Psoas muscle (tissue), 8 donors: ENCODE data around the gene TMEM200A. TPM values are rescaled to one million over a fixed set of nuclear protein-coding genes. Genes with fewer than 3 reads are reported as not detected.

Source experiments
- ATAC-seq, 4 donors: fragments of 200-7000 bp; cut with Tn5 transposase; one replicate each; pipeline ENCODE4 v1.9.1; 2020; ENCODE audit warnings: moderate library complexity in 3 of 4, mild to moderate bottlenecking in 2 of 4
- DNase-seq, 2 donors: peaks; one replicate each; pipeline ENCODE4 v3.0.0-alpha.2; 2020
- H3K27ac ChIP-seq: fragments of 200-600 bp; one replicate; pipeline ENCODE4 v1.8.0; 2022
- H3K27me3 ChIP-seq, 3 donors: fragments of 200-600 bp in 1 of 3; one replicate each; pipeline versions ENCODE4 v1.6.1 to v1.8.0; 2013 to 2022; ENCODE audit warnings: low read length in 2 of 3, mild to moderate bottlenecking in 2 of 3, moderate library complexity in 1 of 3; ENCODE audit not compliant: insufficient read depth in 3 of 3
- H3K36me3 ChIP-seq, 2 donors: fragments of 200-600 bp in 1 of 2; one replicate each; pipeline versions ENCODE4 v1.6.1 to v1.8.0; 2013 to 2022; ENCODE audit warnings: low read depth in 1 of 2, mild to moderate bottlenecking in 1 of 2, moderate library complexity in 1 of 2; ENCODE audit not compliant: insufficient read depth in 1 of 2
- H3K4me1 ChIP-seq: fragments of 200-600 bp; one replicate; pipeline ENCODE4 v1.8.0; 2022
- H3K4me3 ChIP-seq: fragments of 200-600 bp; one replicate; pipeline ENCODE4 v1.8.0; 2022; ENCODE audit warnings: mild to moderate bottlenecking
- H3K9me3 ChIP-seq: fragments of 200-600 bp; one replicate; pipeline ENCODE4 v1.8.0; 2022
- WGBS, 3 donors: extraction: QIAGEN DNeasy Blood & Tissue Kit; methylation state at CpG; one replicate each; pipeline versions ENCODE4 v1.1.6 to v1.1.7; 2013; 5-methylcytosine and 5-hydroxymethylcytosine counted together
- intact Hi-C, 2 donors: fragments of 100-400 bp; cut with DNase I; formaldehyde crosslinking; loops; one replicate each; pipeline versions ENCODE4 v1.11.0 to v1.14.2; 2022
- polyA plus RNA-seq, 3 donors: library from polyadenylated mRNA; stranded (reverse); fragments of 200-250 nt; gene quantifications; one replicate each; pipeline ENCODE4 v1.2.3, GENCODE V29; 2013
- total RNA-seq, 4 donors: library from RNA; stranded (reverse); fragmentation: NEBNext Ultra II Directional in 2 of 4; extraction: Animal tissue kit (Norgen Biotek cat#: 25700) in 2 of 4; gene quantifications; one replicate each; pipeline versions ENCODE4 v1.2.1 to v1.2.4, GENCODE V29; 2021 to 2023
- TF ChIP-seq, protein P1 (sequence below): fragments of 200-600 bp; IDR thresholded peaks from one replicate; pipeline ENCODE4 v1.8.0; 2022; ENCODE audit warnings: antibody characterized with exemption
- donor health status: healthy with polysubstance abuse.
- donor health status: DM: no; HTN: no; CAD: no; lungs with moderate emphysema.
- donor health status: Bipolar disorder and iron deficiency.
- donor health status: healthy.
- donor health status: DM: yes; HTN: yes; CAD: no.
- donor health status: DM: no; HTN: no; CAD: no.
- donor health status: DM: no; HTN: no; CAD: no.
- donor health status: DM: yes; HTN: yes; CAD: no.

TMEM200A gene
- total and polyA plus RNA-seq, 7 donors = 0.05 to 0.81 (median 0.12) TPM

DNA sequence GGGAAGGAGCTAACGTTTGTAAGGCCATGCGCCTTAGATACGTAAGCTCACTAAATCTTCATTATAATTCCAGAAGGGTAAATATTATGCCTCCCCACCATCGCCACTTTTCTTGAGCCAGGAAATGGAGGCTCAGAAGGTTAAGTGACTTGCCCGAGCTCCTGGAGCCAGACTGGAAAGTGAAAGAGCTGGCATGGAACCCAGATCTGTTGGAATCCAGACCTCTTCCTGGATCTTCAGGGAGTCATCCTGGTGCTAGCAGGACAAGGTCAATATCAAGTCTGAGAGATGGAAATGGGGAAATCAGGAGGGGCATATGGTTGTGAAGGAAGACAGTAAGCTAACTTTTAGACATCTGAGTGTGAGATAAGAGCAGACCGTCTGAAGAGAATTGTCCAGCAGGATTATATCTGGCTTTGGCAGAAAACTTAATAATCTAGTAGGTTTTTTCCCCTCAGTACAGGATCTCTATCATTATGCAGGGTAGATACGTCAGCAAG lies 6.2 kb downstream of the TMEM200A start:
- intact Hi-C loops = no loop called here
- Histone ChIP-seq H3K36me3 (no peaks in the 10 kb centered on the region), H3K4me3 (no peak overlapping the region), H3K27me3 (peaks cover 0 to 22% (median 6%) of the 10 kb centered on the region in 3 donors), H3K9me3 (no peaks in the 10 kb centered on the region), H3K27ac (no peak overlapping the region), H3K4me1 (no peaks in the 10 kb centered on the region)
- ATAC-seq (no peak), DNase-seq (no peak)
- TF ChIP-seq, protein P1, sequence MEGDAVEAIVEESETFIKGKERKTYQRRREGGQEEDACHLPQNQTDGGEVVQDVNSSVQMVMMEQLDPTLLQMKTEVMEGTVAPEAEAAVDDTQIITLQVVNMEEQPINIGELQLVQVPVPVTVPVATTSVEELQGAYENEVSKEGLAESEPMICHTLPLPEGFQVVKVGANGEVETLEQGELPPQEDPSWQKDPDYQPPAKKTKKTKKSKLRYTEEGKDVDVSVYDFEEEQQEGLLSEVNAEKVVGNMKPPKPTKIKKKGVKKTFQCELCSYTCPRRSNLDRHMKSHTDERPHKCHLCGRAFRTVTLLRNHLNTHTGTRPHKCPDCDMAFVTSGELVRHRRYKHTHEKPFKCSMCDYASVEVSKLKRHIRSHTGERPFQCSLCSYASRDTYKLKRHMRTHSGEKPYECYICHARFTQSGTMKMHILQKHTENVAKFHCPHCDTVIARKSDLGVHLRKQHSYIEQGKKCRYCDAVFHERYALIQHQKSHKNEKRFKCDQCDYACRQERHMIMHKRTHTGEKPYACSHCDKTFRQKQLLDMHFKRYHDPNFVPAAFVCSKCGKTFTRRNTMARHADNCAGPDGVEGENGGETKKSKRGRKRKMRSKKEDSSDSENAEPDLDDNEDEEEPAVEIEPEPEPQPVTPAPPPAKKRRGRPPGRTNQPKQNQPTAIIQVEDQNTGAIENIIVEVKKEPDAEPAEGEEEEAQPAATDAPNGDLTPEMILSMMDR = no peak
- 63 to 69% (median 66%) methylated on average over 7 of the region's 7 CpGs for WGBS, 3 donors

- DNase-seq = no peak
- Histone ChIP-seq H3K4me3 (no peak overlapping the region), H3K36me3 (no peaks in the 10 kb centered on the region), H3K4me1 (no peaks in the 10 kb centered on the region), H3K27ac (no peak overlapping the region), H3K27me3 (peaks cover 0 to 14% (median 6%) of the 10 kb centered on the region in 3 donors), H3K9me3 (no peaks in the 10 kb centered on the region)
- ATAC-seq = no peak
- intact Hi-C loops = no loop called here
- WGBS, 3 donors = 92 to 97% (median 96%) methylated on average over 1 of the region's 1 CpG
- TF ChIP-seq, protein P1 = no peak
These were observed 7.0 kb downstream of the TMEM200A start for GRCh38 chr6:130372786-130373185.

DNA sequence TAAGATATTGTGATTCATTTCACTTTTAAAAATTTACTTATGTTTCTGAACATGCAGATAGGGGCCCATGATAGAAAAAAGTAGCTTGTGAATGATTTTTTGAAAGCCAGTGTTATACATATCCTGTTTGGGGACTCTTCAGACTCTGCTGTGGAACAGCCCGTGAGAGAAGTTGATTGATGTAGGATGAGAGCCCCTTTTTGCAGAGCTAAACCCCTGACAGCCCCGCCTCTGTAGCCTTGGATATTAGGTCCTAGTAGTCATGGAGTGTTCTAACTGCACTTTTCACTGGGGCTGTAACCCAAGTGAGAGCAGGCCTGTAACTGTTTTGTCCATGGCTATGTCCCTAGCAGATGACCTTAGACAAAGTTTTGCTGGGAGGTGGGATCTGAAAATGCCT lies 8.2 kb downstream of the TMEM200A start:
- Histone ChIP-seq H3K27me3 (peaks cover 0 to 12% (median 1%) of the 10 kb centered on the region in 3 donors), H3K4me1 (no peaks in the 10 kb centered on the region), H3K4me3 (no peak overlapping the region), H3K36me3 (no peaks in the 10 kb centered on the region), H3K9me3 (no peaks in the 10 kb centered on the region), H3K27ac (no peak overlapping the region)
- no peak for ATAC-seq
- no peak for DNase-seq
- intact Hi-C loops = no loop called here
- TF ChIP-seq, protein P1 = no peak
- WGBS, 3 donors = 65 to 88% (median 78%) methylated on average over 2 of the region's 2 CpGs

DNA sequence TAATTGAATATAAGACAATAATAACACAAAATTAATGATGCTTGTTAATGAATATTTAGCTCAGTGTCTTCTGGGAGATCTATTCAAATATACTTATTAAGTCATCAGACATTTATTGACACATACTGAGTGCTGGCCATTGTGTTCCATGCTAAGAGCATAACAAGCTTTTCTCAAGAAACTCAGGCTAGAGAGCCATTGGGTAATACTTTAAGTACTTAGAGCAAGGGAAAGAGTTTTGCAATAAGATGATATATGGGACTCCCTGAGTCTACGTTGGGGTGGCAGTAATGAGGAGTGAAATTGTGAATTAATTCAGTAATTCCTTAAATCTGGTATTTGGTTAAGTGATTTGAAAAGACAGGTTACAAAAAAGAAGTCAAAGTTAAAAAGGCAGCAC lies 11.1 kb downstream of the TMEM200A start:
- no peak for DNase-seq
- intact Hi-C loops = no loop called here
- 80 to 83% (median 83%) methylated on average over 1 of the region's 1 CpG for WGBS, 3 donors
- H3K27me3 ChIP-seq = no peaks in the 10 kb centered on the region
- ATAC-seq = no peak
- TF ChIP-seq, protein P1 = no peak
- H3K27ac ChIP-seq = no peak overlapping the region
- no peaks in the 10 kb centered on the region for H3K36me3 ChIP-seq
- no peaks in the 10 kb centered on the region for H3K9me3 ChIP-seq
- H3K4me1 ChIP-seq = no peaks in the 10 kb centered on the region
- H3K4me3 ChIP-seq = no peak overlapping the region

DNA sequence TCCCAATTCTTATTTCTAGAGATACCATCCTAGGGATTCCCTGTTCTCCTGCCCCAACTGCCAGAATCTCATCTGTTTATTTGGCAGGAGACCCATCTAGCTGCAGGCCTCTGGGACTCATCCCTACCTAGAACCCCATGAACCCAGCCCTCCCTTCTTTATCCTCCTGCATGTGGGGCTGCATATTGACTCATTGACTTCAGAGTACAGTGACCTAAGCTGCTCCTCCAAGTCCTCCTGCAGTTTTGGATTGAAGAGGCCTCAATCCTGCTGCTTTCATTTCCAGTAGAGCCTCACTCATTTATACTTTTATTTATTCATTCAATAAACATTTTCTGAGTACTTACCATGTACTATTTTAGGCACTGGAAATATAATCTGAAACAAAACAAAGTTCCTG lies 11.6 kb downstream of the TMEM200A start:
- TF ChIP-seq, protein P1 = no peak
- DNase-seq = no peak
- intact Hi-C loops = no loop called here
- Histone ChIP-seq H3K27me3 (no peaks in the 10 kb centered on the region), H3K4me1 (no peaks in the 10 kb centered on the region), H3K36me3 (no peaks in the 10 kb centered on the region), H3K9me3 (no peaks in the 10 kb centered on the region), H3K27ac (no peak overlapping the region), H3K4me3 (no peak overlapping the region)
- no peak for ATAC-seq
